ENCODE data around the gene LCNL1.

LCNL1 gene

GRCh38 chr9:137015540-137015930, 32.7 kb downstream of the LCNL1 start:
- Histone ChIP-seq H3K27ac (no peak overlapping the region), H3K4me1 (no peaks in the 10 kb centered on the region), H3K9me3 (no peaks in the 10 kb centered on the region), H3K4me3 (no peak overlapping the region), H3K27me3 (no peaks in the 10 kb centered on the region), H3K36me3 (peaks cover 31 to 93% (median 74%) of the 10 kb centered on the region in 3 donors)
- intact Hi-C loops (cut with DNase I; ENCODE audit: low total_unique reads) = no loop called here
- DNase-seq = no peak
- TF ChIP-seq CTCF (IDR thresholded peaks at IDR 0.05) = no peak

- intact Hi-C loops (cut with DNase I; ENCODE audit: low total_unique reads) = no loop called here
- no peak for DNase-seq
- Histone ChIP-seq H3K4me3 (no peak overlapping the region), H3K9me3 (no peaks in the 10 kb centered on the region), H3K36me3 (peaks cover 31 to 93% (median 72%) of the 10 kb centered on the region in 3 donors), H3K27ac (no peak overlapping the region), H3K4me1 (no peaks in the 10 kb centered on the region), H3K27me3 (no peaks in the 10 kb centered on the region)
- no peak for TF ChIP-seq CTCF (IDR thresholded peaks at IDR 0.05)
These were observed 33.2 kb downstream of the LCNL1 start for GRCh38 chr9:137015976-137016375.

- H3K27me3 ChIP-seq = no peaks in the 10 kb centered on the region
- TF ChIP-seq CTCF (IDR thresholded peaks at IDR 0.05) = no peak
- no peaks in the 10 kb centered on the region for H3K9me3 ChIP-seq
- H3K27ac ChIP-seq = no peak overlapping the region
- H3K4me3 ChIP-seq = no peak overlapping the region
- peaks cover 31 to 93% (median 68%) of the 10 kb centered on the region in 3 donors for H3K36me3 ChIP-seq
- no peak for DNase-seq
- no peaks in the 10 kb centered on the region for H3K4me1 ChIP-seq
- intact Hi-C loops (cut with DNase I; ENCODE audit: low total_unique reads) = no loop called here
These were observed 33.6 kb downstream of the LCNL1 start for GRCh38 chr9:137016436-137016835.

GRCh38 chr9:137017071-137017470, 34.3 kb downstream of the LCNL1 start:
- H3K9me3 ChIP-seq = no peaks in the 10 kb centered on the region
- no peaks in the 10 kb centered on the region for H3K4me1 ChIP-seq
- no peak for TF ChIP-seq CTCF (IDR thresholded peaks at IDR 0.05)
- peaks cover 31 to 88% (median 61%) of the 10 kb centered on the region in 3 donors for H3K36me3 ChIP-seq
- no peak overlapping the region for H3K27ac ChIP-seq
- no peaks in the 10 kb centered on the region for H3K27me3 ChIP-seq
- no peak overlapping the region for H3K4me3 ChIP-seq
- no peak for DNase-seq
- intact Hi-C loops (cut with DNase I; ENCODE audit: low total_unique reads) = no loop called here

GRCh38 chr9:137017791-137018497, 35.2 kb downstream of the LCNL1 start:
- no peaks in the 10 kb centered on the region for H3K9me3 ChIP-seq
- no peak overlapping the region for H3K4me3 ChIP-seq
- no peak for DNase-seq
- no peaks in the 10 kb centered on the region for H3K27me3 ChIP-seq
- no peaks in the 10 kb centered on the region for H3K4me1 ChIP-seq
- peaks cover 25 to 79% (median 53%) of the 10 kb centered on the region in 3 donors for H3K36me3 ChIP-seq
- no peak for TF ChIP-seq CTCF (IDR thresholded peaks at IDR 0.05)
- intact Hi-C loops (cut with DNase I; ENCODE audit: low total_unique reads) = no loop called here
- no peak overlapping the region for H3K27ac ChIP-seq
